Vagina (tissue), 2 donors: ENCODE data around the gene PSAP.

Experiments
- POLR2A ChIP-seq, 2 donors: fragments of 450-650 bp; IDR thresholded peaks; one replicate each; pipeline ENCODE4 v1.6.1; 2017; ENCODE audit warnings: antibody characterized with exemption in 2 of 2, mild to moderate bottlenecking in 2 of 2, moderate library complexity in 2 of 2
- TF ChIP-seq, protein P1 (sequence below), 3 experiments: fragments of 450-650 bp in 2 of 3; fragments of 200-600 bp in 1 of 3; sonication (generic) in 1 of 3; IDR thresholded peaks; one replicate each; pipeline ENCODE4 v1.5.1; 2017 to 2019; ENCODE audit warnings: antibody characterized with exemption in 3 of 3, mild to moderate bottlenecking in 2 of 3, moderate library complexity in 2 of 3

DNA sequence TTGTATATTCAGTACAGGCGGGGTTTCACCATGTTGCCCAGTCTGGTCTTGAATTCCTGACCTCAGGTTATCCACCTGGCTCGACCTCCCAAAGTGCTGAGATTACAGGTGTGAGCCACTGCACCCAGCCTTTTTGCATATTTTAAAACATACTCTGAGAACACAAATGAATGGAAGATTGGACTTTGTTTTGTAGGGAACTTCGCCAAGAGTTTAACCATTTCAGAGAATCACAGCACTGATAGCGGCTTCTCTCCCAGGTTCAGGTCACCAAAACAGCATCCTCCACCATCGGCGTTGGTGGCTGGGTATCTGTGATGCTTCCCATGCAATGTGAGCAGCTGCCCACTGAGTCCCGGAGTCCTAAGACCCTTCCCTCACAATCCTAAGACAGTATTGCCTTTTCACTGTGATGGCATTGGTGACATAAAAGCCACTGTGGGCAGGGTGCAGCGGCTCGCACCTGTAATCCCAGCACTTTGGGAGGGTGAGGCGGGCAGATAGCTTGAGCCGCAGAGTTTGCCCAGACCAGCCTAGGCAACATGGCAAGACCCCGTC, 42.3 kb upstream of the PSAP start:
- TF ChIP-seq, protein P1, sequence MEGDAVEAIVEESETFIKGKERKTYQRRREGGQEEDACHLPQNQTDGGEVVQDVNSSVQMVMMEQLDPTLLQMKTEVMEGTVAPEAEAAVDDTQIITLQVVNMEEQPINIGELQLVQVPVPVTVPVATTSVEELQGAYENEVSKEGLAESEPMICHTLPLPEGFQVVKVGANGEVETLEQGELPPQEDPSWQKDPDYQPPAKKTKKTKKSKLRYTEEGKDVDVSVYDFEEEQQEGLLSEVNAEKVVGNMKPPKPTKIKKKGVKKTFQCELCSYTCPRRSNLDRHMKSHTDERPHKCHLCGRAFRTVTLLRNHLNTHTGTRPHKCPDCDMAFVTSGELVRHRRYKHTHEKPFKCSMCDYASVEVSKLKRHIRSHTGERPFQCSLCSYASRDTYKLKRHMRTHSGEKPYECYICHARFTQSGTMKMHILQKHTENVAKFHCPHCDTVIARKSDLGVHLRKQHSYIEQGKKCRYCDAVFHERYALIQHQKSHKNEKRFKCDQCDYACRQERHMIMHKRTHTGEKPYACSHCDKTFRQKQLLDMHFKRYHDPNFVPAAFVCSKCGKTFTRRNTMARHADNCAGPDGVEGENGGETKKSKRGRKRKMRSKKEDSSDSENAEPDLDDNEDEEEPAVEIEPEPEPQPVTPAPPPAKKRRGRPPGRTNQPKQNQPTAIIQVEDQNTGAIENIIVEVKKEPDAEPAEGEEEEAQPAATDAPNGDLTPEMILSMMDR (IDR thresholded peaks at IDR 0.05), result no peak
- no peak for TF ChIP-seq POLR2A (IDR thresholded peaks at IDR 0.05)
